Measurements from ENCODE around the gene TRABD2B.

Gene TRABD2B

DNA sequence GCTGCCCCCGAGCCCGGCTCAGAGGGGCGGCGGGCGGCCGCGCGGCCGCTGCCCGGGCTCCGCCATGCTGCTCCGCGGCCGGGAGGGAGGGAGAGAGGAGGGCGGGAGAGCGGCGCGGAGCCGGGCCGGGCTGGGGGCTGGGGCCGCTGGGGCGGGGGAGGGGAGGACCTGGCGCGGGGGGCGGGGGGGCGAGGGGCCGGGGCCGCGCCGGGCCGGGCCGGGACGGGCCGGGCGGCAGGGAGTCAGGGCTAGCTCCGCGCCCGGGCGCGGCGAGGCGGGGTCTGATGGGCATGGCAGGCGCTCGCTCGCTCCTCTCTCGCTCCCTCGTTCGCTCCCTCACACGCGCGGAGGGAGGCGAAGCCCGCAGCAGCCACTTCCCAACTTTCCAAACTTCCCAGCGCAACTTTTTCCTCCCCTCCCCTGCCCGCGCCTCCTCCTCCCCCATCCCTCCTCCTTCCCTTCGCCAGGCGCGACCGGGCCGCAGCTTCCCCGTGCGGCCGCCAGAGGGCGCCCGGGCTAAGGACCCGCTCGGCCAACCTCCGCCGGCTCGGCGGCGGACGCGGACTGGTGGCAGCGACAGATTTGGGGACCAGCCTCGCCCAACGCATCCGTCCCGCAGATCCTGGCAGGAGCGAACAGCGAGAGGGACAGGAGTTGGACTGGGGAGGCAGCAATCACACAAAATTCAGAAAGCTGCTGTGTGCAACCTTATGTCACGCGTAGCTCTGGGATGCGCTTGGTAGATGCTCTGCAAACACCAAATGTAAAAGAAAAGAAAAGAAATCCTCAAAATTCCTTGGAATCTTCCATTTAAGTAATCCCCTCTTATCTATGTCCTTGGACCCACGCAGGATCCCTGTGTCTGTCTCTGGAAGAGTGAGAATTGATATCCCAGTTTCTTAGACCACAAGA lies at the start of gene TRABD2B:
Gene TRABD2B, minus strand, starts transcription at position 97 of the 912 bp plus-strand sequence.
- DNase-seq: no peak

DNA sequence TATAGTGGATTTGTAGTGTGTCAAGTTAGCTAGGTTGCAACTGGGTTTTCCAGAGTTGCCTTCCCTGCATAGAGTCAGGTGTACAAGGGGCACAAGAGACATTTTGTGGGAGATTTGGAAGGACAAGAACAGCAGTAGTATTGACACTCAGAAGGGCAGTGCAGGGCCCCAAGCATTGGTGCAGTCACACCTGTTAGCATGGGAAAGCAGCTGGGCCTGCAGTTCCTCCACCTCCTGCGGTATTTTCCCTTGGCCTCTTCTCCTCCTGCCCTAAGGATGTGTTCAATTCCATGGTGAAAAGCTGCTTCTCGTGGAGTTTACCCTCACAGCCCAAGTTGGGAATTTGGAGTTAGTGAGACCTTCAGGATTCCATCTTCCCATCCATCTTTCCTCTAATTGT lies 47.1 kb upstream of the TRABD2B start:
- DNase-seq: no peak

DNA sequence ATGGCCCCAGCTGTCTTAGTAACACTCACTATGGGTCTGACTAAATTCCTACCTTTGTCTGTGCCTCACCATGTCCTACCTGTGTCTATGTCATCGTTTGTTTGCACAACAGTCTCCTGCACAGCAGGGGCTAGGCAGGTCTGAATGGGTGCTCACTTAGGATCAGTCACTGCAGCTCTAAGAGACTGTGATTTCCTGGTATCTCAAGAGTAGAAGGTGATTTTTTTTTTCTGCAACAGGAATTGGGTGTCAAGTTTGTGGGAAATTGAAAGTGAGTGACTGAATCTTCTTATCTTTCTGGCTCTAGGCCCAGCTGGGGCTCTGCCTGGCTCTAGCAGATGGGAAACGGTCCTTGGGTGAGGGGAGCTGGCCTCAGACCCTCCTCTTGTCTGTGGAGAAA lies 46.4 kb upstream of the TRABD2B start:
- DNase-seq: no peak

DNA sequence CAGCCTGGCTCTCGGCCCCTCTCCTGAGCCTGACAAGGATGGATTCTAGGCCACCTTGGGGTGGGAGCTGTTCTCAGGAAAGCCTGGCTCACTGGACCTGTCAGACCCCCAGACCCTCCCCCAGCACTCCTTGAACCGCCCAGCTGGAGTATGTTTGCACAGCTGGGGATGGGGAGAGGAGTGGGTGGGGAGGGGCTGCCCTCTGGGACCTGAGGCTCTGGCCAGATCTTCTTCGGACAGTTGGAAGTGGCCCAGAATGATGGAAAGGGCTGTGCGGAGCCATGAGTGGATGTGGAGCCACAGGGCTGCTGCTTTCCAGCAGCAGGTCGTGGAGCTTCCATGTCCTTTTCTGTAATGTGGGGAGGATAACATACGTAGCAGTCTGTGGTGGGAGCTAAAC lies 43.0 kb upstream of the TRABD2B start:
- DNase-seq: no peak

DNA sequence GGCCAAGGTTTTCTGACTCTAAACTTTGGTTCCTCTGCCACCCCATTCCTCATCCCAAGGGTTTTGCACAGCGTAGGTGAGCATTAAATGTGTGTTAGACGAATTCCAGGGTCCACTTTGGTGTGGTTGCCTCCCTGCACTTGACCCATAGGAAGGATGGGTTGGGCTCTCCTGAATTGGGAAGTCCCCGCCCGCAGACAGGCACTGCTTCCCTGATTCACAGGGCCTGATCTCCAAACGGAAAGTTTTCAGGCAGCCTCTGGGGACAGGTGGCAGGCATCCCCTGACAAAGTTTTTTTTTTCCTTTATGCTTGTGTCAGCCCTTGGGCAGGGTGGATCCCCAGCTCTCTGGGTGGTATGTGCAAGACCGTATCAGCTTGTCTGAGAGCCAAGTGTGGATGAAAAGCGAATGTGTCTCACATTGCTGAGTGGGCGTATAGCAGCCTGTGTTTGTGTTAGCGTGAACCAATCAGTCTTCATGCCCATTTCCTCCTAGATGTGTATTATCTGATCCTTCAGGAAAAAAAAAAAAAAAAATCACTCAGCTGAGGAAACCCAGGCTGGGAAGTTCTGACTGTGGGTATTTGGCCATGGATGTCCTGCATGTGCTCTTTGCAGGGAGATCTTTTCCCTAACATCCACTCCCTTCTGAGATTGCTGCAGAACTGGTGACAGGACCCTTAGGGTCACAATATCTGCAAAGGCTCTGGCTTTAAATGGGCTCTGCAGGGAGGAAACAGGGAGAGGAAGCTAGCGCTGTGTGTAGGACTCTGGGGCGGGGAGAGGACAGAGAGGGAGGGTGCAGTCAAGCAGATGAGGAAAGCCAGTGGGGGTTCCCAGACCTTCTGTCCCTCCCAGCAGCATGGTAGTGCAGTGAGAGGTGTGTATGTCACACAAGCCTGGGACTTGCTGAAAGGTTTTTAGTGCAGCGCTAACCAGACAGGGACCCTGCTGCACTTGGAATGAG lies 42.2 kb upstream of the TRABD2B start:
- DNase-seq: no peak

DNA sequence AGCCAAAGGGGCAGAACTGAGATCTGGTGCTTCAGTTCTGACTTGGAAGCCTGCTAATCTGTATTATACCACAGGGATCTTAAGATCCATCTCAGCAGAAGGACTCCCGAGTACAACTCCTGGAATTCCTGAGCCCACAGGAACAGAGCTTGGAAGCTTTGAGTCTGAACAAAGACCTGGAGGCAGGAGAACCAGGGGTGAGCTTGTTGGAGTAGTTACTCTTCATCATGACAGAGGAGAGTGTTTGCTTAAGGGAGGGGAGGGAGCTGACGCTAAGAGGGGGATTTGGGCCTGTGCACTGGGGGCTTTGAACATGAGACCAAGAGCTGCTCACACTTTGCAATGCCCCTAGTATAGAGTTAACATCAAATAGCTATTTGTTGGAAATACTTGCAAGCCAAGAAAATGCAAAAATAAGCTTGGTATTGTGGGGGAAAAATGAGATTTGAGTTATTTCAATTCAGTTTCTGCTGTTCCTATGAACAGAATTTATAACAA lies 41.1 kb upstream of the TRABD2B start:
- no peak for DNase-seq

DNA sequence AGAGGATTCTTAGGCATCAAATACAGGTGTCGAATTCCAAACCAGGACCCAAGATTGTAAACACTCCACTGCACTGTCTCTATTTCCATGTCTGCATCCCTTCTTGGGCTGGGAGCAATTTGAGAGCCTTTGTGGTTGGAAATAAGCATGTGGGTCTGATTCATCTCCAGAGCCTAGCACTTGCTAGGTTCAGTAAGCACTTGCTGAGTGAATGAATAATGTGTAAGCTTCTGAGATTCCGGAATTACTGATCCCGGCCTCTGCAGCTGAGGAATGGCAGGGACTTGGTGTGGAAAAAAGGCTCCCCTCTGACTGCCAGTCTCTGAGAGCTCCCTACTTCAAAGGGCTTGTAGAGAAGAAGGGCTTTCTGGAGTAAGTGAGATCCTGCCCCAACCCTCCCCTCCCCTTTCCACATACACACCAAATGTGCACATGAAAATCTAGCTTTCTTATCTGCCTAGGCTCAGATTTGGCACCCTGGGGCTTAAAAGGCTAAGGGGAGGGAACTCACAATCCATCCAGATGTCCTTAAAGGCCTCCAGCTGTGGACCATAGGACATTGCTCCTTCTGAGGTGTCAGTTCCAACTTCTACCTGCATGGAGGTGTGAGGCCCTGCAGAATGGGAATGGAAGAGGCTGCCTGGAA lies 39.6 kb upstream of the TRABD2B start:
- no peak for DNase-seq

DNA sequence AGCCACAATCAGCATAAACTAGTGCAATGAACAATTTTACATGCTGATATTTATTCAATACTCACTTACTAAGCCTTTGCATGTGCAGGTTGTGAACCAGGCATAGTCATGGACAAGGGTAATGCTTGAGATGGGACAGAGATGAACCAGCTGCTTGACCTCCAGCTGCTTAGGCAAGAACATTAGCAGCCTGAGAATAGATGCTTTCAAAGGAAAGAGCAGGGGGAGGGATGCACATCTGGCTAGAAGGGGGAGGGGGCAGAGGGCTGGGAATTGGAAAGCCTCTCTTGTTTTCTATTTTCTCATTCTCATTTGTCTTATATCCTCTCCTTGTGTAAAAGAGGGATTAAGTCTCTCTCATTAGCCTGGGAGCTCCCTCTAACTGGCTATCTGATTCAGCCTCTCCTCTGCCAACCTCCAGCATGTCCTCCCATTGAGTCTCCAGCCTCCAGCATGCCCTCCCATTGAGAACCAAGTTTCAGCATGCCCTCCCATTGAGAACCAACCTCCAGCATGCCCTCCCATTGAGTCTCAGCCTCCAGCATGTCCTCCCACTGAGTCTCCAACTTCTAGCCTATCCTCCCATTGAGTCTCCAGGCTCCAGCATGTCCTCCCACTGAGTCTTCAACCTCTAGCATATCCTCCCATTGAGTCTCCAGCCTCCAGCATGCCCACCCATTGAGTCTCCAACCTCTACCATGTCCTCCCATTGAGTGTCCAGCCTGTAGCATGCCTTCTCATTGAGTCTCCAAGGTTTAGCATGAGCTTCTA lies 38.4 kb upstream of the TRABD2B start:
- DNase-seq: no peak

DNA sequence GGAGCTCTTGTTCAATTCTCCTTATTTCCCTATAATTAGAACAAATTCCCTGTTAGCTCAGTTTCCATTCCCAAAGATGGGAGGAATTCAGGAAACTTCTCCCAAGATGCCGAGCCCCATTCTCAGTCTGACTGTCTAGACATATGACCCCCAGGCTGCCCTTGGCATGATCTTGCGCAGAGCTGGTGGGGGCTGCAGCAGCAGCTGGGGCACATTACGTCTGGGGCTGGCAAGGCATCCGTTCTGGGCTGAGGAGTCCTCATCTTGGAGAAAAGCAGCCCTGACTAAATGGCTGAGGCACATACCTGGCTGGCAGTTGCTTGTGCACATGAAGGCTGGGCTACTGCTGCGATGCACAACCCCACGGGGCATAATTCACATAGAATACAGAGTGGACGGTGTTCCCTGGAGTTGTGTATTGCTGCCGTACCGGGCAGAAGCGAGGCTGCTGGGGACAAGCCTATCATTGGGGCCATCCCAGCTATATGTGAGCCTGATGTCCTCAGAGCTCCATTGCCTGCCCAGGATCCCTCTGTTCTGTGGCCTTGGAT lies 36.4 kb upstream of the TRABD2B start:
- DNase-seq: no peak

DNA sequence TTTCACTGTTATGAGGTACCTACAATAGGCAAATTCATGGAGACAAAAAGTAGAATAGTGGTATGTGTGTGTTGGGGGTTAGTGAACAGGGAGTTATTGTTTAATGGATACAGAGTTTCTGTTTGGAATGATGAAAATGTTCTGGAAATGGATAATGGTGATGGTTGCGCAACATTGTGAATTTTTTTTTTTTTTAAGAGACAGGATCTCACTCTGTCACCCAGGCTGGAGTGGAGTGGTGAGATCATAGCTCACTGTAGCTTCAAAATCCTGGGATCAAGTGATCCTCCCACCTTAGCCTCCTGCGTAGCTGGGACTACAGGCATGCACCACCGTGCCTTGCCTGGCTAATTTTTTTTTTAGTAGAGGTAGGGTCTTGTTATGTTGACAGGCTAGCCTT lies 34.5 kb upstream of the TRABD2B start:
- DNase-seq: no peak

DNA sequence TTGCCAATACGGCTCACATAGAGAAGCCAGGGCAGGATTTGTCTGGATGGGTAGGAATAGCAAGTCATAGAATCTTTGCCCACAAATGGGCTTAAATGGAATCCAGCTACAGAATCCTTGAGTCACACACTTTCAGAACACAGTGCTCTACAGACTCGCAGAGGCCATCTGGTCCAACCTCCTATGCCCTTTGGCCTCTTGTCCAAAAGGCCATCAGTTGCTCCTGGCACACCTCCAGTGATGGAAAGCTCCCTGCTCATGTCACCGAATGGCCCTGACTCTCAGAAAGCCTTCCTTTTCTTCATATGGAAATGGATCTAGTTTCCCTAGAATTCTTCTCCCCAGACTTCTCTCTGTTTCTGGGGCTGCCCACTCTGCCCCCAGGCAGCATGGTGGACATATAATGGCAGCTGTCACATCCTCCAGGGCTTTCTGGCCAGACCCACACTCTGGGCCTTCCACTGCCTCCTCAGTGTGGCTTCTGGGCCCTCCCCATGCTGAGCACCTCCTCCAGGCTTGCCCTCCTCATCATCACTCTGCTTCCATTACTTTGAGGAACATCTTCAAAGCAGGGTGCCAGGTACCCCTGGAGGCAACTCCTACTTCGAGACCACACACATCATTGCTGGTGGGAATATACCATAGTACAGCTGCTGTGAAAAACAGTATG lies 33.6 kb upstream of the TRABD2B start:
- no peak for DNase-seq

DNA sequence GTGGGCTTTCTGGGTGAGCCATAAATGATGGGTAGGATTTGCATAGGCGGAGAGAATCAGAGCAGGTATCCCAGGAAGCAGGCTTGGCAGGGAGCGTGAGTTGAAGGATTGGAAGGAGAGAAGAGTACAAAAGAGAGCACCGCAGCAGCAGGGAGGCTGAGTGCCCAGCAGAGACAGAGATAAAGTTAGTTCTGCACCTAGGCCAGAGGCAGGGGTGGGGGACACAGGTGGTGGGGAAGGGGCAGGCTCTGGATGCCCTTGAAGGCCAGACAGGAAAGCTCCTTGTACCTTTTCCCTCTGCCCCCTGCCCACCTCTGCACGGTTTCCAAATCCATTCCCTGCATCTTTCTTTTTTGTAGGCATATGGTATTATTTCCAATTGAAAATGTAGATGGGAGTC lies 33.0 kb upstream of the TRABD2B start:
- no peak for DNase-seq

DNA sequence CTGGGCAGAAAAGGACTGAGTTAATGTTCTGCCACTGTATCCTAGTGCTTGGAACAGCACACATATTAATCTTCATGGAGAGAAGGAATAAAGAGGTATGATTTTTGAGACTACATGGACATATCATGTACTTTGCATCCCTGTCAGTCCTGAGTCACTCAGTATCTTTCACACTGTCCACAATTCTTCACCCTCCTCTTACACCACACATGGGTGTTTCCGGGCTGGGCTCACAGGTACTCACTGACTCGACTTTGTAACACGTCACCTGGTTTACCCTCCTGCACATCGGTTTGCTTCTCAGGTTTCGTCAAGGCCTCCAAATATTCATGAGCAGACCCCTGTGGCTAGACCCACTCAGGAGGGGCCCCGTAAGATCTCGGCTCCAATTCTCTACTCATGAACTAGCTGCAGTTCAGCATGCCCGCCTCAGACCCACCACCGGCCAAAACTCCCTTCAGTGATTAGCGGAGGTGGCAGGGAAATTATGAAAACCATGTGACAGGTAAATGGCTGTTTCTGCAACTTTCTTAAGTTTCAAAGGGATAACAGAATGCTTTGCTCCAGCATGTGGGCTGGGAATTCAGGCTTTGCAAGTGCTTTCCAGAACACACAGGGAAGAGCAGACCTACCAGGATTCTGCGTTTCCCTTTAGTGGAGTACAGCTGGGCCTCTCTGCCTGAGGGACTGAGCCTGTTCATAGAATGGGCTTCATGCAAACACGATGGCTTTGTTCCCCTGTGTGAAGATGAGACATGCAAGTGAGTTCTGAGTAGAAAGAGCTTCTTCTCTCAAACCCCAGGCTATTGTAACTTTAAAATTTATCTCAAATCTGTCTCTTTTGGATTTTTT lies 31.3 kb upstream of the TRABD2B start:
- DNase-seq: no peak

DNA sequence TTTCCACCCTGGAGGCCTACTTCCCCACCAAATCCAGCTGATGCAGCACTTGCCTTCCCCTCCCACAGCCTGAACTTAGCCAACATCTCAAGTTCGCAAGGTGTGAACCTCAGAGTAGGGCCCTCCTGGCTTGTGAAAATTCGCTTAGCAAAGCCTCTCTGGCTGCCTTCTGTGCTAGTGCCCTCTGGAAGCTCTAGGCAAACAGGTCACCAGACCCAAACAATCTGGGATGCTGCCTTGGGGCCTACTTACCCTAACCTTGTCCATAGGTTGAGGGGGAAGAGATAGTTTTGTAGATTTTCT lies 30.3 kb upstream of the TRABD2B start:
- no peak for DNase-seq

DNA sequence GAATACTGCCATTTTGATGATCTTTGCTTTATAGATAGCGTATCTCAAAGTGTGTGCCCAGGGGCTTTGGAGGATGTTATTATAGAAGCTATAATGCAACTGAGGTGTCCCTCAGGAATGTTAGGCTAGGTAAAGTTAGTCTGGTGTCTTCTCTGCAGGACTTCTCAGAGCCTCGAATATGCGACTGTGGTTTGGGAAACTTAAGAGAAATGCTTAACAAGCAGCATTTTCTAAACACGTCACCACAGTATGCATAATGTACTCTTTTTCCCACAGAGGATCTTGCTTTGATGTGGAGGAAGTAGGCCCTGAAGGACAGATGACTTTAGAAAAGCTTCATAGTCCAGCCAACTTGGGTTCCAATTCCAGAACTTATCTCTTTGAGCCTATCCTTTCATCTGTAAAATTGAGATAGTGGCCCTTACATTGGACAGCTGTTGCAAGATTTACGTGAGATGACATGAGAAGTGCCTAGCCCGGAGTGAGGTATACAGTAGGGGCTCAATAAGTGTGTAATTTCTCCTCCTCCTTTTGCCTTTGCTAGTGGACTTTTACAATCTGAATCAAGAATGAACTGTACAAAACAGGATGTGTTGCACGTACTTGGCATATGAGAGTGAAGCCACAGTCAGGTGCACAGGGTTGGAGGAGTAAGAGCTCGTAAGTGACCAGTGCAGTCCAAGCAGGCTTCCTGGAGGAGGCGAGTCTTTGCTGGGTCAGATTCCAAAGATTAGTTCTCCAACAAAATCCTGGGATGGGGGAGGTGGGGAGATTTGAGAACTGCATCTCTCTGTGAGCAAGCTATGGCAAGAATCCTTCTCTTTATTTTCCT lies 29.7 kb upstream of the TRABD2B start:
- no peak for DNase-seq

DNA sequence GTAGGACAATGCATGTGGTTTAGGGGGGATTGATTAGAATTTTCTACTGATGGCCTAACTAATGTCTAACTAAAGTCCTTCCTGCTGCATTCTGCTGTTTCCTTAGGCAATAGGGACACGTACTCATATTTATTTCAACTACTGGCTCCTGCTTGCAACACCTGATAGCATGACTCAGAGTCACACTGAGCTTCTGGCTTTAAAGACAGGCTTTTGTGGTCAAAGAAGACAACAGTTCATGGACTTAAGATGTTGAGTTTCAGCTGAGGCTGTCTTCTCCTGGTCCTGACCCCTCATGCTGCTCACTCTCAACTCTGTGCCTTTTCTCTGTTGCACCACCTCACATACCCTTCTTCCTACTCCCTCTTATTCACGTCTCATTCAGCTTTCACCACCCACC lies 29.1 kb upstream of the TRABD2B start:
- DNase-seq: no peak

DNA sequence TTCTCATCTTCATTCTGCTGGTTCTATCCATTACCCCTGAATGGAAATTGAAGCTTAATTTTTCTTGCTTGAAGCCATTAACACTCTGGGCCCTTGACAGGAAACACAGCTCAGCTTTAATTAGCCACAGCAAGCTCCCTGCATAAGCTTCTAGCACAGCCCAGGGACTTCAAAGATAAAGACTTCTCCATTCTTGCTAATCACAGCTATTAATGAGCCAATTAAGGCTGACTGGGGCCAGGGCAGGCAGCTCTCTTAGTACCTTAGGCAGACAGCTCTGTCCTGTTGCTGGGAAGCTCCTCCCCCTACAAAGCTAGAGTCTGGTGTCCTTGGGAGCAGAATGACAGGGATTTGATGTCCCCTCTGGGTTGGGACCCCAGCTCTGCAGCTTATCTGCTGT lies 27.9 kb upstream of the TRABD2B start:
- no peak for DNase-seq

DNA sequence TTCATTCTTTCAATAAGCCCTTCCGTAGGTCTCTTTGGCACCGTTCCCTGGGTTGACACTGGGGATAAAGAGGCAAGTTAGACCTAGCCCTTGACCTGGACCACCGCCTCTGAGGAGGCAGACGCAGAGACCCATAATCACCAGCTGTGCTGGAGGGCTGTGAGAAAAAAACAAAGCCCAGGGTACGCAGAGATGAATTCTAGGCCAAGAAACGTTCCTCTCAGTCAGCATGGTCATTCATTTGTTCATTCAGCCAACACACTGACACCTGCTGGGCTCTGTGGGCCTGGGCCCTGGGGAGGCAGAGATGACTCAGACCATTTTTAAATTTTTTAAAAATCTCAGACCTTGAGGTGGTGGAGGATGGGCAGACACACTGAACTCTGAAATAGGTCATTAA lies 26.3 kb upstream of the TRABD2B start:
- DNase-seq: no peak

DNA sequence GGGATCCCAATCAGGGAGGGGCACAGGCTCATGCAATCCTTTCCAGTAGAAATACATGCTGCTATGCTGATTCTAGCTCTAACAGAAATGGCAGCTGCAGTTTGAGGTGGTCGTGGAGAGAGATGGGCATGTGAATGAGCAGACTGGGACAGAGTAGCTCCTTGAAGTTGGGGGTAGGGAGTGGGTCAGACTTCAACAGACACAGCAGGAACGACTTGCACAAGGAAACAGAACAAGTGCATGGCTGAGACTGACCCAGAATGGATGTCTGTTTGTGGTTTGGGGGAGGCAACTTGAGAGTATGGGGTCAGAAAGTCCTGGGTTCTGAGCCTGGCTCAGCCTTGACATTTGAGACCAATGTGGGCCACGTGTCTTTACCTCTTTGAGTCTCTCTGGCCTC lies 25.1 kb upstream of the TRABD2B start:
- DNase-seq: no peak

DNA sequence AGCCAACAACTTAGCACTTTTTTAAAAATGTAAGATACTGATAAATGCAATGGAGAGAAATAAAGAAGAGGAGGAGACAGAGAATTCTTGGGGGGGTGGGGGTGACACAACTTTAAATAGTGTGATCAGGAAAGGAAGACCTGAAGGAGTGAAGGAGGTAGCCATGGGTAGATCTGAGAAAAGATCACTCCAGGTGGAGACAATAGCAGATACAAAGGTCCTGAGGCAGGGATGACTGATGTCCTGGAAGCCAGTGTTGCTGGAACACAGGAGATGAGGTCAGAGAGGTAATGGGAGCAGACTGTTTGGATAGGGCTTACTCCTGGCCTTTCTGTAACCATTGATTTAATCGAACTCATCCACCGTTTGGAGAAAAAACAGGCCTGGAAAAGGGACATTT lies 24.6 kb upstream of the TRABD2B start:
- no peak for DNase-seq

Measured in SIG-M5 (cell line).